Measurements from ENCODE around the gene F10. TPM values are rescaled to one million over a fixed set of nuclear protein-coding genes. Genes with fewer than 3 reads are reported as not detected.
A peak's percentile ranks its signal among the peaks of the same experiment; 100 is the strongest.

F10 gene
- total RNA-seq, 1 experiment from 2014 or later, result not detected

GRCh38 chr13:113187883-113188665, 65.5 kb downstream of the F10 start:
- ATAC-seq (no peak), DNase-seq (no peak)
- intact Hi-C loops (cut with micrococcal nuclease), result no loop called here
- POLR2A ChIA-PET (ENCODE audit: unreplicated experiment), result no interaction called here
- H3K9me2 ChIP-seq (replicated peaks; ENCODE audit: low read length), result no peaks in the 10 kb centered on the region
- no peak overlapping the region for H3K4me3 ChIP-seq (ENCODE audit: low read length)
- CTCF ChIA-PET, result no interaction called here
- H4K20me1 ChIP-seq (ENCODE audit: low read length), result no peaks in the 10 kb centered on the region
- peaks cover 20% of the 10 kb centered on the region for H3K4me1 ChIP-seq (ENCODE audit: insufficient read depth, low read length)
- peak overlapping the region; percentile 29; the same call in 1 of the 2 replicates for H3K4me2 ChIP-seq (ENCODE audit: low read length)
- H2AFZ ChIP-seq (ENCODE audit: low read length), result no peak overlapping the region
- TF ChIP-seq EZH2 (IDR thresholded peaks at IDR 0.05; ENCODE audit: low read length, unreplicated experiment) (no peak), EZH2phosphoT487 (IDR thresholded peaks at IDR 0.05; ENCODE audit: borderline replicate concordance, low read length) (no peak)
- TF ChIP-seq, protein P1, sequence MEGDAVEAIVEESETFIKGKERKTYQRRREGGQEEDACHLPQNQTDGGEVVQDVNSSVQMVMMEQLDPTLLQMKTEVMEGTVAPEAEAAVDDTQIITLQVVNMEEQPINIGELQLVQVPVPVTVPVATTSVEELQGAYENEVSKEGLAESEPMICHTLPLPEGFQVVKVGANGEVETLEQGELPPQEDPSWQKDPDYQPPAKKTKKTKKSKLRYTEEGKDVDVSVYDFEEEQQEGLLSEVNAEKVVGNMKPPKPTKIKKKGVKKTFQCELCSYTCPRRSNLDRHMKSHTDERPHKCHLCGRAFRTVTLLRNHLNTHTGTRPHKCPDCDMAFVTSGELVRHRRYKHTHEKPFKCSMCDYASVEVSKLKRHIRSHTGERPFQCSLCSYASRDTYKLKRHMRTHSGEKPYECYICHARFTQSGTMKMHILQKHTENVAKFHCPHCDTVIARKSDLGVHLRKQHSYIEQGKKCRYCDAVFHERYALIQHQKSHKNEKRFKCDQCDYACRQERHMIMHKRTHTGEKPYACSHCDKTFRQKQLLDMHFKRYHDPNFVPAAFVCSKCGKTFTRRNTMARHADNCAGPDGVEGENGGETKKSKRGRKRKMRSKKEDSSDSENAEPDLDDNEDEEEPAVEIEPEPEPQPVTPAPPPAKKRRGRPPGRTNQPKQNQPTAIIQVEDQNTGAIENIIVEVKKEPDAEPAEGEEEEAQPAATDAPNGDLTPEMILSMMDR (conservative IDR thresholded peaks at IDR 0.05; ENCODE audit: low read depth, low read length), result no peak
- no peaks in the 10 kb centered on the region for H3K27me3 ChIP-seq (ENCODE audit: low read length)
- H3K9me3 ChIP-seq (ENCODE audit: low read length), result no peaks in the 10 kb centered on the region
- H3K36me3 ChIP-seq (ENCODE audit: low read depth, low read length), result peaks cover 42% of the 10 kb centered on the region
- H3F3A ChIP-seq (ENCODE audit: low read length, unreplicated experiment), result no peaks in the 10 kb centered on the region
- H3K79me2 ChIP-seq (ENCODE audit: low read length), result peaks cover 21% of the 10 kb centered on the region
- no TSS peak for BruUV-seq (replicated peaks)
- peak overlapping the region; percentile 60 for H3K27ac ChIP-seq (ENCODE audit: low read length)
- H3K9ac ChIP-seq (ENCODE audit: low read length), result no peak overlapping the region

DNA sequence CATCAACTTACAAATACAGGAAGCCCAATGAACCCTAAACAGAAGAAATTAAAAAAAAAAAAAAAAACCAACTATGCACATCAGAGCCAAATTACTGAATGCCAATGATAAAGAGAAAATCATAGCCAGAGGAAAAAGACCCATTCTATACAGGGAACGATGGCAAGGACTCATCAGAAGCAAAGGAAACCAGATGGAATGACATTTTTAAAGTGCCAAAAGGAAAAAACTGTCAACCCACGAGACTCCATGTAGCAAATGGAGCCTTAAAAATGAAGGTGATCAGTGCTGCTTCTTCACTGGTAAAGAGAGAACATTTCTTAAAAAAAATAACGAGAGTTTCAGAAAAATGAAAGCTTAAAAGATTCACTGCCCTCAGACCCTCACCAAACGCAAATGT, 67.6 kb downstream of the F10 start:
- H3K4me3 ChIP-seq (ENCODE audit: low read length), result no peak overlapping the region
- DNase-seq (no peak), ATAC-seq (no peak)
- no peaks in the 10 kb centered on the region for H3F3A ChIP-seq (ENCODE audit: low read length, unreplicated experiment)
- ChIA-PET POLR2A (ENCODE audit: unreplicated experiment) (no interaction called here), CTCF (no interaction called here)
- no peaks in the 10 kb centered on the region for H3K9me2 ChIP-seq (replicated peaks; ENCODE audit: low read length)
- H3K27me3 ChIP-seq (ENCODE audit: low read length), result no peaks in the 10 kb centered on the region
- H3K9ac ChIP-seq (ENCODE audit: low read length), result no peak overlapping the region
- peaks cover 27% of the 10 kb centered on the region for H3K4me1 ChIP-seq (ENCODE audit: insufficient read depth, low read length)
- intact Hi-C loops (cut with micrococcal nuclease), result no loop called here
- peaks cover 38% of the 10 kb centered on the region for H3K36me3 ChIP-seq (ENCODE audit: low read depth, low read length)
- no peak overlapping the region for H3K27ac ChIP-seq (ENCODE audit: low read length)
- H4K20me1 ChIP-seq (ENCODE audit: low read length), result no peaks in the 10 kb centered on the region
- no TSS peak for BruUV-seq (replicated peaks)
- peaks cover 18% of the 10 kb centered on the region for H3K79me2 ChIP-seq (ENCODE audit: low read length)
- H3K4me2 ChIP-seq (ENCODE audit: low read length), result no peak overlapping the region
- TF ChIP-seq EZH2phosphoT487 (IDR thresholded peaks at IDR 0.05; ENCODE audit: borderline replicate concordance, low read length) (no peak), EZH2 (IDR thresholded peaks at IDR 0.05; ENCODE audit: low read length, unreplicated experiment) (no peak)
- TF ChIP-seq, protein P1 (conservative IDR thresholded peaks at IDR 0.05; ENCODE audit: low read depth, low read length), result no peak
- no peaks in the 10 kb centered on the region for H3K9me3 ChIP-seq (ENCODE audit: low read length)
- no peak overlapping the region for H2AFZ ChIP-seq (ENCODE audit: low read length)

- peaks cover 48% of the 10 kb centered on the region for H3K36me3 ChIP-seq (ENCODE audit: low read depth, low read length)
- CTCF ChIA-PET, result no interaction called here
- no peaks in the 10 kb centered on the region for H3K79me2 ChIP-seq (ENCODE audit: low read length)
- no peaks in the 10 kb centered on the region for H4K20me1 ChIP-seq (ENCODE audit: low read length)
- TF ChIP-seq EZH2phosphoT487 (IDR thresholded peaks at IDR 0.05; ENCODE audit: borderline replicate concordance, low read length) (no peak), EZH2 (IDR thresholded peaks at IDR 0.05; ENCODE audit: low read length, unreplicated experiment) (no peak)
- TF ChIP-seq, protein P1 (conservative IDR thresholded peaks at IDR 0.05; ENCODE audit: low read depth, low read length), result no peak
- no peak overlapping the region for H3K4me3 ChIP-seq (ENCODE audit: low read length)
- DNase-seq, result no peak
- POLR2A ChIA-PET (ENCODE audit: unreplicated experiment), result no interaction called here
- no peak overlapping the region for H3K4me2 ChIP-seq (ENCODE audit: low read length)
- no peaks in the 10 kb centered on the region for H3K9me3 ChIP-seq (ENCODE audit: low read length)
- no peaks in the 10 kb centered on the region for H3K9me2 ChIP-seq (replicated peaks; ENCODE audit: low read length)
- H3K27me3 ChIP-seq (ENCODE audit: low read length), result no peaks in the 10 kb centered on the region
- ATAC-seq, result no peak
- no peak overlapping the region for H3K27ac ChIP-seq (ENCODE audit: low read length)
- intact Hi-C loops (cut with micrococcal nuclease), result no loop called here
- BruUV-seq (replicated peaks), result no TSS peak
- no peaks in the 10 kb centered on the region for H3F3A ChIP-seq (ENCODE audit: low read length, unreplicated experiment)
- H3K9ac ChIP-seq (ENCODE audit: low read length), result no peak overlapping the region
- peaks cover 18% of the 10 kb centered on the region for H3K4me1 ChIP-seq (ENCODE audit: insufficient read depth, low read length)
- H2AFZ ChIP-seq (ENCODE audit: low read length), result no peak overlapping the region
Measured at GRCh38 chr13:113192279-113192678, 69.7 kb downstream of the F10 start.

All from PC-3 (cell line).